MM.1S (cell line): ENCODE results near the gene UCN2.

Experiments
- DNase-seq: peaks from one replicate; pipeline ENCODE4 v3.0.0-alpha.2; 2015
- H2AFZ ChIP-seq: fragments of 300-600 bp; sonication (generic); 2 replicates; pipeline ENCODE4 v1.6.0; 2016; ENCODE audit warnings: antibody characterized with exemption, low read length
- H3F3A ChIP-seq: fragments of 300-600 bp; sonication (generic); 2 replicates; pipeline ENCODE4 v1.6.1; 2016; ENCODE audit warnings: mild to moderate bottlenecking, antibody characterized with exemption, low read length, moderate library complexity, mixed read lengths; ENCODE audit not compliant: insufficient read depth
- H3K27ac ChIP-seq: fragments of 300-600 bp; sonication (generic); 2 replicates; pipeline ENCODE4 v1.5.1; 2016; ENCODE audit warnings: mild to moderate bottlenecking, low read length
- H3K27me3 ChIP-seq: fragments of 300-600 bp; sonication (generic); replicated peaks from 2 replicates; pipeline ENCODE4 v1.6.0; 2016; ENCODE audit warnings: low read length; ENCODE audit not compliant: insufficient read depth
- H3K36me3 ChIP-seq: fragments of 300-600 bp; sonication (generic); replicated peaks from 2 replicates; pipeline ENCODE4 v1.6.1; 2016; ENCODE audit warnings: mild to moderate bottlenecking, low read length, mixed read lengths; ENCODE audit not compliant: insufficient read depth
- H3K4me1 ChIP-seq: fragments of 300-600 bp; sonication (generic); 2 replicates; pipeline ENCODE4 v1.6.1; 2016; ENCODE audit warnings: low read length, mixed read lengths
- H3K4me2 ChIP-seq: fragments of 300-600 bp; sonication (generic); 2 replicates; pipeline ENCODE4 v1.6.0; 2016; ENCODE audit warnings: low read depth, low read length
- H3K4me3 ChIP-seq: fragments of 300-600 bp; sonication (generic); 2 replicates; pipeline ENCODE4 v1.5.1; 2016; ENCODE audit warnings: low read length, mixed read lengths
- H3K79me2 ChIP-seq: fragments of 300-600 bp; sonication (generic); 2 replicates; pipeline ENCODE4 v1.6.1; 2016; ENCODE audit warnings: mixed run types, low read length, mixed read lengths
- H3K9ac ChIP-seq: fragments of 300-600 bp; sonication (generic); 2 replicates; pipeline ENCODE4 v1.6.1; 2016; ENCODE audit warnings: low read length, mixed read lengths
- H3K9me2 ChIP-seq: fragments of 300-600 bp; sonication (generic); replicated peaks from 2 replicates; pipeline ENCODE4 v1.6.1; 2016; ENCODE audit warnings: mild to moderate bottlenecking, low read length, mixed read lengths; ENCODE audit not compliant: insufficient read depth
- H3K9me3 ChIP-seq: fragments of 300-600 bp; sonication (generic); replicated peaks from 2 replicates; pipeline ENCODE4 v1.6.1; 2016; ENCODE audit warnings: mild to moderate bottlenecking, low read length, mixed read lengths; ENCODE audit not compliant: insufficient read depth
- H4K20me1 ChIP-seq: fragments of 300-600 bp; sonication (generic); 2 replicates; pipeline ENCODE4 v1.6.1; 2016; ENCODE audit warnings: mild to moderate bottlenecking, low read length, moderate library complexity, mixed read lengths; ENCODE audit not compliant: insufficient read depth
- CTCF ChIP-seq: fragments of 300-600 bp; sonication (generic); IDR thresholded peaks from 2 replicates; pipeline ENCODE4 v1.5.1; 2016; ENCODE audit warnings: antibody characterized with exemption, low read length, mixed read lengths
- EZH2 ChIP-seq: fragments of 300-600 bp; sonication (generic); optimal IDR thresholded peaks from 2 replicates; pipeline ENCODE3; 2017; ENCODE audit warnings: low read depth, mild to moderate bottlenecking, antibody characterized with exemption, low read length, mixed read lengths
- EZH2phosphoT487 ChIP-seq: fragments of 300-600 bp; sonication (generic); IDR thresholded peaks from 2 replicates; pipeline ENCODE4 v1.6.1; 2018; ENCODE audit warnings: antibody characterized with exemption, low read length

UCN2 gene

GRCh38 chr3:48597408-48597800 lies 33.8 kb upstream of the UCN2 start:
- H3K9ac ChIP-seq: no peak overlapping the region
- H3K36me3 ChIP-seq: no peaks in the 10 kb centered on the region
- H3K79me2 ChIP-seq: no peaks in the 10 kb centered on the region
- no peak overlapping the region for H3K4me3 ChIP-seq
- H3K4me2 ChIP-seq: no peak overlapping the region
- TF ChIP-seq EZH2phosphoT487 (no peak), EZH2 (no peak), CTCF (no peak)
- peaks cover 22% of the 10 kb centered on the region for H3K27me3 ChIP-seq
- no peaks in the 10 kb centered on the region for H3K9me3 ChIP-seq
- no peaks in the 10 kb centered on the region for H3F3A ChIP-seq
- H2AFZ ChIP-seq: no peak overlapping the region
- no peaks in the 10 kb centered on the region for H4K20me1 ChIP-seq
- no peak for DNase-seq
- H3K4me1 ChIP-seq: no peaks in the 10 kb centered on the region
- no peaks in the 10 kb centered on the region for H3K9me2 ChIP-seq
- H3K27ac ChIP-seq: no peak overlapping the region

- no peaks in the 10 kb centered on the region for H3F3A ChIP-seq
- no peak for TF ChIP-seq EZH2
- TF ChIP-seq CTCF: no peak
- no peak for TF ChIP-seq EZH2phosphoT487
- DNase-seq: no peak
- H3K36me3 ChIP-seq: no peaks in the 10 kb centered on the region
- no peaks in the 10 kb centered on the region for H3K9me2 ChIP-seq
- H3K9ac ChIP-seq: no peak overlapping the region
- no peak overlapping the region for H3K4me2 ChIP-seq
- H3K4me1 ChIP-seq: no peaks in the 10 kb centered on the region
- peaks cover 28% of the 10 kb centered on the region for H3K27me3 ChIP-seq
- H3K27ac ChIP-seq: no peak overlapping the region
- no peak overlapping the region for H2AFZ ChIP-seq
- H4K20me1 ChIP-seq: no peaks in the 10 kb centered on the region
- no peak overlapping the region for H3K4me3 ChIP-seq
- H3K9me3 ChIP-seq: no peaks in the 10 kb centered on the region
- no peaks in the 10 kb centered on the region for H3K79me2 ChIP-seq
These were observed 33.3 kb upstream of the UCN2 start for GRCh38 chr3:48596676-48597407.

- H3K4me3 ChIP-seq: no peak overlapping the region
- no peaks in the 10 kb centered on the region for H3K9me3 ChIP-seq
- H3K79me2 ChIP-seq: no peaks in the 10 kb centered on the region
- no peak for TF ChIP-seq EZH2
- no peak for TF ChIP-seq EZH2phosphoT487
- no peak for TF ChIP-seq CTCF
- H3K9ac ChIP-seq: no peak overlapping the region
- H3K4me2 ChIP-seq: no peak overlapping the region
- no peaks in the 10 kb centered on the region for H3F3A ChIP-seq
- DNase-seq: no peak
- H3K27me3 ChIP-seq: peaks cover 35% of the 10 kb centered on the region
- no peaks in the 10 kb centered on the region for H4K20me1 ChIP-seq
- H2AFZ ChIP-seq: no peak overlapping the region
- no peak overlapping the region for H3K27ac ChIP-seq
- H3K36me3 ChIP-seq: no peaks in the 10 kb centered on the region
- H3K9me2 ChIP-seq: no peaks in the 10 kb centered on the region
- H3K4me1 ChIP-seq: no peaks in the 10 kb centered on the region
These were observed 32.6 kb upstream of the UCN2 start for GRCh38 chr3:48596157-48596556.
